DND-41 (cell line): ENCODE data around the gene DOCK8.

ENCODE experiments used
- ATAC-seq: fragments of 200-7000 bp; cut with Tn5 transposase; 3 replicates; pipeline ENCODE4 v1.9.1; 2021; ENCODE audit warnings: low read depth; ENCODE audit not compliant: insufficient read depth
- DNase-seq: peaks from one replicate; pipeline ENCODE4 v3.0.0-alpha.2; 2020
- H2AFZ ChIP-seq: 2 replicates; pipeline ENCODE4 v1.6.0; 2012; ENCODE audit warnings: low read depth, low read length
- H3K27ac ChIP-seq: 2 replicates; pipeline ENCODE4 v1.5.1; 2012; ENCODE audit warnings: low read length, inconsistent platforms
- H3K27me3 ChIP-seq: fragments of 200-600 bp; sonication (generic); 2 replicates; pipeline ENCODE4 v1.6.0; 2012; ENCODE audit warnings: low read length, mild to moderate bottlenecking, inconsistent platforms; ENCODE audit not compliant: insufficient read depth, poor library complexity
- H3K36me3 ChIP-seq: 2 replicates; pipeline ENCODE4 v1.5.1; 2012; ENCODE audit warnings: low read length, inconsistent platforms; ENCODE audit not compliant: insufficient read depth
- H3K4me1 ChIP-seq: 2 replicates; pipeline ENCODE4 v1.5.1; 2012; ENCODE audit warnings: mild to moderate bottlenecking, low read length; ENCODE audit not compliant: insufficient read depth
- H3K4me2 ChIP-seq: 2 replicates; pipeline ENCODE4 v1.6.0; 2012; ENCODE audit warnings: mild to moderate bottlenecking, moderate library complexity, low read length, inconsistent platforms; ENCODE audit not compliant: insufficient read depth
- H3K4me3 ChIP-seq, 2 experiments: fragments of 200-600 bp in 1 of 2; shearing (Covaris generic) in 1 of 2; 2 replicates each; pipeline ENCODE4 v1.5.1; 2012 to 2016; ENCODE audit warnings: inconsistent platforms in 2 of 2, low read length in 2 of 2, mild to moderate bottlenecking in 2 of 2, low read depth in 1 of 2, moderate library complexity in 1 of 2
- H3K79me2 ChIP-seq: 2 replicates; pipeline ENCODE4 v1.6.0; 2012; ENCODE audit warnings: low read length, inconsistent platforms; ENCODE audit not compliant: insufficient read depth
- H3K9ac ChIP-seq: 2 replicates; pipeline ENCODE4 v1.6.0; 2012; ENCODE audit warnings: low read depth, mild to moderate bottlenecking, inconsistent platforms, low read length, moderate library complexity
- H3K9me3 ChIP-seq: 2 replicates; pipeline ENCODE4 v1.5.1; 2012; ENCODE audit warnings: low read length, moderate library complexity, mild to moderate bottlenecking, inconsistent platforms; ENCODE audit not compliant: insufficient read depth, severe bottlenecking
- H4K20me1 ChIP-seq: 2 replicates; pipeline ENCODE4 v1.6.0; 2012; ENCODE audit warnings: low read length; ENCODE audit not compliant: insufficient read depth
- CTCF ChIP-seq: IDR thresholded peaks from 2 replicates; pipeline ENCODE4 v1.5.1; 2012; ENCODE audit warnings: borderline replicate concordance, low read length, moderate library complexity, mild to moderate bottlenecking; ENCODE audit not compliant: poor library complexity, severe bottlenecking; ENCODE audit errors: extremely low read depth
- EZH2 ChIP-seq: IDR thresholded peaks from 3 replicates; pipeline ENCODE4 v1.6.1; 2012; ENCODE audit warnings: borderline replicate concordance, low read depth, mild to moderate bottlenecking, moderate library complexity, low read length, inconsistent platforms; ENCODE audit not compliant: severe bottlenecking

DOCK8 gene

GRCh38 chr9:277601-278295, 63.1 kb downstream of the DOCK8 start:
- Histone ChIP-seq H3K4me3 (no peak overlapping the region), H3K4me2 (peak overlapping the region; percentile 24), H3K9ac (no peak overlapping the region), H4K20me1 (peaks cover 14% of the 10 kb centered on the region; the same call in 1 of the 2 replicates), H3K79me2 (peaks cover 97% of the 10 kb centered on the region), H2AFZ (no peak overlapping the region), H3K36me3 (peaks cover 47% of the 10 kb centered on the region), H3K4me1 (peaks cover 75% of the 10 kb centered on the region), H3K27me3 (no peaks in the 10 kb centered on the region), H3K9me3 (no peaks in the 10 kb centered on the region), H3K27ac (peak overlapping the region; percentile 71)
- peak; percentile 56 for ATAC-seq
- DNase-seq = no peak
- no peak for TF ChIP-seq CTCF
- no peak for TF ChIP-seq EZH2

GRCh38 chr9:278651-279050, 64.0 kb downstream of the DOCK8 start:
- Histone ChIP-seq H3K27ac (peak overlapping the region; percentile 71), H3K79me2 (peaks cover 99% of the 10 kb centered on the region), H3K4me1 (peaks cover 73% of the 10 kb centered on the region), H3K4me3 (no peak overlapping the region), H3K4me2 (peak overlapping the region; percentile 24; the same call in 1 of the 2 replicates), H3K9ac (no peak overlapping the region), H4K20me1 (peaks cover 14% of the 10 kb centered on the region; the same call in 1 of the 2 replicates), H3K9me3 (no peaks in the 10 kb centered on the region), H3K36me3 (peaks cover 51% of the 10 kb centered on the region), H2AFZ (no peak overlapping the region), H3K27me3 (no peaks in the 10 kb centered on the region)
- ATAC-seq (peak; percentile 32; the same call in 1 of the 3 replicates), DNase-seq (no peak)
- TF ChIP-seq CTCF = no peak
- TF ChIP-seq EZH2 = no peak

GRCh38 chr9:279674-280073, 65.0 kb downstream of the DOCK8 start:
- Histone ChIP-seq H3K9me3 (no peaks in the 10 kb centered on the region), H3K4me3 (no peak overlapping the region), H3K9ac (no peak overlapping the region), H3K4me1 (peaks cover 63% of the 10 kb centered on the region), H3K79me2 (peaks cover 99% of the 10 kb centered on the region), H3K27me3 (no peaks in the 10 kb centered on the region), H3K27ac (no peak overlapping the region), H4K20me1 (peaks cover 21% of the 10 kb centered on the region), H3K36me3 (peaks cover 61% of the 10 kb centered on the region), H2AFZ (no peak overlapping the region), H3K4me2 (no peak overlapping the region)
- no peak for TF ChIP-seq CTCF
- no peak for TF ChIP-seq EZH2
- ATAC-seq = no peak
- no peak for DNase-seq
